Vagina (tissue), 2 donors: ENCODE results near the gene P4HA2. TPM values are rescaled to one million over a fixed set of nuclear protein-coding genes. Genes with fewer than 3 reads are reported as not detected.

Experiments
- DNase-seq, 2 donors: peaks; one replicate each; pipeline ENCODE4 v3.0.0-alpha.2; 2017; ENCODE audit errors: extremely low spot score in 2 of 2
- H3K27ac ChIP-seq: fragments of 200-600 bp; sonication (generic); one replicate; pipeline ENCODE4 v1.5.1; 2019
- H3K27me3 ChIP-seq: fragments of 200-600 bp; sonication (generic); one replicate; pipeline ENCODE4 v1.5.1; 2019
- H3K36me3 ChIP-seq, 2 donors: fragments of 200-600 bp; sonication (generic); one replicate each; pipeline ENCODE4 v1.5.1; 2017 to 2019
- H3K4me1 ChIP-seq: fragments of 200-600 bp; sonication (generic); one replicate; pipeline ENCODE4 v1.5.1; 2019
- H3K4me3 ChIP-seq, 2 donors: fragments of 200-600 bp; sonication (generic); 1 replicate in 1 of 2; 2 replicates in 1 of 2; pipeline ENCODE4 v1.5.1; 2016 to 2019
- H3K9me3 ChIP-seq: fragments of 200-600 bp; sonication (generic); one replicate; pipeline ENCODE4 v1.5.1; 2019
- CTCF ChIP-seq, 3 experiments: fragments of 450-650 bp in 2 of 3; fragments of 200-600 bp in 1 of 3; sonication (generic) in 1 of 3; IDR thresholded peaks; one replicate each; pipeline ENCODE4 v1.5.1; 2017 to 2019; ENCODE audit warnings: antibody characterized with exemption in 3 of 3, mild to moderate bottlenecking in 2 of 3, moderate library complexity in 2 of 3
- POLR2A ChIP-seq, 2 donors: fragments of 450-650 bp; IDR thresholded peaks; one replicate each; pipeline ENCODE4 v1.6.1; 2017; ENCODE audit warnings: antibody characterized with exemption in 2 of 2, mild to moderate bottlenecking in 2 of 2, moderate library complexity in 2 of 2
- POLR2AphosphoS5 ChIP-seq, 2 donors: sonication (generic); formaldehyde crosslinking; IDR thresholded peaks; one replicate each; pipeline ENCODE4 v1.9.0; 2017; ENCODE audit warnings: antibody characterized with exemption in 2 of 2, mild to moderate bottlenecking in 2 of 2, low read depth in 1 of 2; ENCODE audit not compliant: insufficient read depth in 1 of 2
- intact Hi-C: fragments of 100-400 bp; cut with DNase I; formaldehyde crosslinking; loops from one replicate; pipeline ENCODE4 v1.15.1; 2023
- total RNA-seq: library from RNA; depleted of rRNA; stranded (reverse); fragments of >200 nt; gene quantifications from one replicate; pipeline ENCODE4 v1.2.3, GENCODE V29; 2016

The P4HA2 gene
- total RNA-seq, 1 donor from 2014 or later = 42.0 TPM

GRCh38 chr5:132206782-132207181, 20.9 kb downstream of the P4HA2 start:
- H3K36me3 ChIP-seq = peaks cover 0 to 44% of the 10 kb centered on the region in 2 donors
- H3K9me3 ChIP-seq = no peaks in the 10 kb centered on the region
- intact Hi-C loops = no loop called here
- H3K27ac ChIP-seq = no peak overlapping the region
- no peaks in the 10 kb centered on the region for H3K27me3 ChIP-seq
- peaks cover 13% of the 10 kb centered on the region for H3K4me1 ChIP-seq
- TF ChIP-seq POLR2AphosphoS5 (IDR thresholded peaks at IDR 0.05; ENCODE audit: insufficient read depth in 1 of 2, low read depth in 1 of 2) = no peak
- no peak for TF ChIP-seq CTCF (IDR thresholded peaks at IDR 0.05)
- H3K4me3 ChIP-seq = no peak overlapping the region
- DNase-seq = no peak

- H3K4me3 ChIP-seq = no peak overlapping the region
- peaks cover 13% of the 10 kb centered on the region for H3K4me1 ChIP-seq
- peak; percentile 56 to 61 for DNase-seq
- peaks cover 0 to 43% of the 10 kb centered on the region in 2 donors for H3K36me3 ChIP-seq
- H3K9me3 ChIP-seq = no peaks in the 10 kb centered on the region
- intact Hi-C loops = no loop called here
- TF ChIP-seq POLR2A (IDR thresholded peaks at IDR 0.05) = no peak
- TF ChIP-seq POLR2AphosphoS5 (IDR thresholded peaks at IDR 0.05; ENCODE audit: insufficient read depth in 1 of 2, low read depth in 1 of 2) = no peak
- TF ChIP-seq CTCF (IDR thresholded peaks at IDR 0.05) = no peak
- no peaks in the 10 kb centered on the region for H3K27me3 ChIP-seq
- H3K27ac ChIP-seq = peak overlapping the region; percentile 8
Measured at GRCh38 chr5:132205385-132206125, 22.1 kb downstream of the P4HA2 start.

- Histone ChIP-seq H3K36me3 (peaks cover 0 to 45% of the 10 kb centered on the region in 2 donors), H3K27me3 (no peaks in the 10 kb centered on the region), H3K4me3 (no peak overlapping the region), H3K9me3 (no peaks in the 10 kb centered on the region), H3K4me1 (peaks cover 13% of the 10 kb centered on the region), H3K27ac (no peak overlapping the region)
- DNase-seq = peak; percentile 54 to 79
- TF ChIP-seq POLR2AphosphoS5 (IDR thresholded peaks at IDR 0.05; ENCODE audit: insufficient read depth in 1 of 2, low read depth in 1 of 2) = no peak
- no peak for TF ChIP-seq POLR2A (IDR thresholded peaks at IDR 0.05)
- TF ChIP-seq CTCF (IDR thresholded peaks at IDR 0.05) = no peak
- intact Hi-C loops = no loop called here
Measured at GRCh38 chr5:132204371-132205135, 23.1 kb downstream of the P4HA2 start.

GRCh38 chr5:132203916-132204315, 23.7 kb downstream of the P4HA2 start:
- no peaks in the 10 kb centered on the region for H3K27me3 ChIP-seq
- intact Hi-C loops = no loop called here
- H3K36me3 ChIP-seq = peaks cover 0 to 44% of the 10 kb centered on the region in 2 donors

More at GRCh38 chr5:132203916-132204315, 23.7 kb downstream of the P4HA2 start:
- peak in 1 of 2 donors; percentile 22 for DNase-seq
- H3K27ac ChIP-seq = no peak overlapping the region
- H3K4me1 ChIP-seq = peaks cover 13% of the 10 kb centered on the region
- no peak overlapping the region for H3K4me3 ChIP-seq
- no peaks in the 10 kb centered on the region for H3K9me3 ChIP-seq
- no peak for TF ChIP-seq CTCF (IDR thresholded peaks at IDR 0.05)
- TF ChIP-seq POLR2A (IDR thresholded peaks at IDR 0.05) = no peak
- TF ChIP-seq POLR2AphosphoS5 (IDR thresholded peaks at IDR 0.05; ENCODE audit: insufficient read depth in 1 of 2, low read depth in 1 of 2) = no peak
